Activated T-cell treated with anti-CD3 and anti-CD28 coated beads for 24 hours (primary cell): ENCODE measurements around the gene CLEC1A.

Experiments used
- DNase-seq: peaks from one replicate; pipeline ENCODE4 v3.0.0-alpha.2; 2020; ENCODE audit warnings: low read depth

CLEC1A gene

GRCh38 chr12:10098791-10099190 is at the start of gene CLEC1A:
CLEC1A (minus strand) TSS chr12:10098985; CDS start chr12:10098922, 63 bp downstream.
- no peak for DNase-seq

GRCh38 chr12:10147714-10148403 is 49.1 kb upstream of the CLEC1A start:
- no peak for DNase-seq

- DNase-seq, result no peak
Observed at GRCh38 chr12:10142976-10143589, 44.3 kb upstream of the CLEC1A start.

- peak; percentile 24 for DNase-seq
Observed at GRCh38 chr12:10140001-10140400, 41.2 kb upstream of the CLEC1A start.

- no peak for DNase-seq
Observed at GRCh38 chr12:10136637-10137205, 37.9 kb upstream of the CLEC1A start.

- DNase-seq, result no peak
Observed at GRCh38 chr12:10135126-10135525, 36.3 kb upstream of the CLEC1A start.

GRCh38 chr12:10132850-10133370 is 34.1 kb upstream of the CLEC1A start:
- no peak for DNase-seq

GRCh38 chr12:10131111-10131690 is 32.4 kb upstream of the CLEC1A start:
- no peak for DNase-seq

DNA sequence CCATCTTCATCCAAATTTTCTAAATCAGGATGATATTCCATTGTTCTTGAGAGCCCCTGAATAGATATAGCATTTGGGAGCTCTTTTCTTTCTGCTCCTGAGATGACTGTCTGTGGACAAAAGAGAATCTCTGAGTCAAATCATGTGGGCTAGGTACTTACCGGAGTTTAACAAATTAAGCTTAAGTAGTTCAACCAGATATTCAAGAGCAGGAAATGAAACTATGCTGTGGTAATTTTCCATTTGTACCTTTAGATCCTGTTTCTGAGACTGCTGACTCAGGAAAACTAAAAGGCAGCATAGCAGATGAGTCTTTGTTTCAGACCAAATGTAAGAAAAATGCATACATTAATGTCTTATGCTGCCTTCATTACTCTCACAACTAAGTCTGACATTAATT is 31.3 kb upstream of the CLEC1A start, which contains the start of gene CLEC7A:
Gene CLEC7A, minus strand, starts transcription at position 158 of the 400 bp plus-strand sequence. Its CDS starts 117 bp downstream, at position 41.
- no peak for DNase-seq

- DNase-seq, result no peak
Observed at GRCh38 chr12:10128687-10129086, 29.9 kb upstream of the CLEC1A start.

GRCh38 chr12:10126413-10126812 is 27.6 kb upstream of the CLEC1A start:
- DNase-seq, result no peak

GRCh38 chr12:10122689-10123088 is 23.9 kb upstream of the CLEC1A start:
- DNase-seq, result no peak

DNA sequence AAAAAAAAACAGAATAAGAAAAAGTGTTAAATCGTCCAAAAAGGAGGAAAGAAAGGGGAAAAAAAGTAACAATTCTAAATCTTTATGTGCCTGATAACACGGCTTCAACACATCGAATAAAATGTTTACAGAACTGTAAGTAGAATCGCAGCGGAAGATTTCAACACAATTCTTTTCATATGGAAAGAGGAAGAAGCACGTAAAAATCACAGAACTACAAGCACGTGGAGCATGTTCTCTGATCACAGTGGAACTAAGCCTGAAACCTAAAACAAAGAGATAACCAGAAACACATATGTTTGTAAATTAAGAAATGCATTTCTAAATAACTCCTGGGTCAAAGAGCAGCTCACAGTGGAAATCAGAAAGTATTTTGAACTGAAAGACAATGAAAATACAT is 22.5 kb upstream of the CLEC1A start:
- DNase-seq, result no peak

DNA sequence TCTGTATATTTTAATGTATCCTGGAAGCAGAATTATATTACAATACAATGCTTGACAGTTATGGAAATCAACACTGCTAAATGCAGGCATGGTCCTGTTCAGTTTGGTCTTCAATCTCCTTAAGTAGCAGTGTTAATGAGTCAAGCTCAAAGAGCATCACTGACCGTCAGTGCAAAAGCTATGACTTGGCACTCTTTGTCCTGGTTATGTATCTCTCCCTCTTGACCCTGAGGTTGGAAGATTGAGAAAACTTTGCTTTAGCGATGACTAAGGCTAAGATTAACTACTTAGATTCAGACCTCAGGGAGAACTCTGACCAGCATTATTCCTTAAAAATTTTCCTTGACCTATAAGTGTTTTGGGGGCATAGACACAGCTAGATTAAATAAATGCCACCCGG is 20.3 kb upstream of the CLEC1A start:
- no peak for DNase-seq

GRCh38 chr12:10115890-10116289 is 17.1 kb upstream of the CLEC1A start:
- DNase-seq, result no peak

- no peak for DNase-seq
Observed at GRCh38 chr12:10115311-10115710, 16.5 kb upstream of the CLEC1A start.

DNA sequence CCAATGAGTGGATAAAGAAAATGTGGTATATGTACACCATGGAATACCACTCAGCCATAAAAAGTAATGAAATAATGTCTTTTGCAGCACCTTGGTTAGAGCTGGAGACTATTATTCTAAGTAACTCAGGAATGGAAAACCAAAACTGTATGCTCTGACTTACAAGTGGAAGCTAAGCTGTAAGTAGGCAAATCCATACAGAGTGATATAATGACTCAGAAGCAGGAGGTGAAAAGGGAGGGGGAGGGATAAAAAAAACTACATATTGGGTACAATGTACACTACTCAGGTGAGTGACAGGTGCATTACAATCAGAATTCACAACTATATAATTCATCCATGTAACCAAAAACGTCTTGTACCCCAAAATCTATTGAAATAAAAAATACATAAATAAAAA is 15.1 kb upstream of the CLEC1A start:
- no peak for DNase-seq

GRCh38 chr12:10113075-10113474 is 14.3 kb upstream of the CLEC1A start:
- no peak for DNase-seq

DNA sequence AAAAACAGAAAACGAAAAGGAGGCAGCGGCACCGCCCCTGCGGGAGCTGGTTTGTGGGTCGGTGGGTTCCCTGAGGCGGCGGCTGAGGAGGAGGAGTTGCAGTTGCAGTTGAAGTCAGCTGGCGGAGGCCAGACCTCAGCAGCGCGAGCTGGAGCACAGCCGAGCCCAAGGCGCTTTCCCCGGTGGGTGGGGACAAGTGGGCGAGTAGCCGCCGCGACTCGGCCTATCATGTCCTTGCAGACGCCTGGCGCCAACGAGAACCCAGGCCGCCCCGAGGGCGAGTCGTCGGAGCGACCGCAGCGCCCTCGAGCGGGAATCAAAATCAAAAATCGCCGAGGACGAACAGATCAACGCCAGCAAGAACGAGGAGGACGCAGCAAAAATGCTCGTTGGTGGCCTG is 12.7 kb upstream of the CLEC1A start:
- no peak for DNase-seq

- DNase-seq, result no peak
Observed at GRCh38 chr12:10110256-10110844, 11.6 kb upstream of the CLEC1A start.

- DNase-seq, result no peak
Observed at GRCh38 chr12:10102322-10102721, 3.5 kb upstream of the CLEC1A start.

DNA sequence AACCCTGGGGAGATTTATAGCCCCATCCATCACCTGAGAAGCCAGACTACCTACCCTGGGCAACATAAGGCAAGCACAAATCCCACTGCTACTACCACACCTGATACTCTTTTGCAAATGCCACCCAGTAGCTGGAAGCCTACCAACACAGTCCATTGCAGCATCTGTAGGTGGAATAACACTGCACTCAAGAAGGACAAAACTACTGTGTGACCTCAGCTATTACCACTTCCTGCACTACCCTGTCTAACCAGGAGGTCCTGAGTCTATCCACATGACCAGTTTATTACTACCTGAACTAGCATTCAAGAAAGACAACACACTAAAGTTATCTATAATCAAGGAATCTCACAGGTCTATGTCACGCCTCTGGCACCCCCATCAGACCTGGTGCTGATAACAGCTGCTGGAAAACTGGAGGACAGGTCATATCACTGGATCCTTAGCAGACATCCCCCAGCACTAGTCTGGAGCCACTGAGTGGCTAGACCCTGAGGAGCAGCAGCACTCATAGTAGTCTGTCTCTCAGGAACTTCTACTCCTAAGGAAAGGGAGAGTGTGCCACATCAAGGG is 2.9 kb upstream of the CLEC1A start:
- DNase-seq, result no peak
